ENCODE measurements around the gene FBRS.
"Not testable (repeated sequence)": the region's sequence is repeated elsewhere in the genome, so short reads cannot be mapped to it uniquely, and the experiment has no call there.

FBRS gene

GRCh38 chr16:30665830-30666190 lies 7.6 kb downstream of the FBRS start:
- DNase-seq = no peak

- no peak for DNase-seq
Measured at GRCh38 chr16:30666681-30667080, 8.4 kb downstream of the FBRS start.

GRCh38 chr16:30667361-30667905 lies 9.2 kb downstream of the FBRS start:
- DNase-seq = no peak

GRCh38 chr16:30668393-30668792 lies 10.2 kb downstream of the FBRS start:
- no peak for DNase-seq

- no peak for DNase-seq
Measured at GRCh38 chr16:30669026-30669902, 11.0 kb downstream of the FBRS start.

- no peak for DNase-seq
Measured at GRCh38 chr16:30669903-30670824, 11.9 kb downstream of the FBRS start.

- DNase-seq = no peak
Measured at GRCh38 chr16:30675143-30675542, 16.9 kb downstream of the FBRS start.

- DNase-seq = no peak
Measured at GRCh38 chr16:30677931-30678585, 19.8 kb downstream of the FBRS start.

- DNase-seq = no peak
Measured at GRCh38 chr16:30678586-30678970, 20.3 kb downstream of the FBRS start.

GRCh38 chr16:30680326-30680725 lies 22.1 kb downstream of the FBRS start:
- no peak for DNase-seq

GRCh38 chr16:30688701-30689100 lies 30.5 kb downstream of the FBRS start:
- no peak for DNase-seq

- no peak for DNase-seq
Measured at GRCh38 chr16:30691907-30692306, 33.7 kb downstream of the FBRS start.

- no peak for DNase-seq
Measured at GRCh38 chr16:30692396-30693064, 34.3 kb downstream of the FBRS start.

GRCh38 chr16:30694926-30695693 lies 36.9 kb downstream of the FBRS start:
- no peak for DNase-seq

GRCh38 chr16:30696646-30697045 lies 38.4 kb downstream of the FBRS start:
- not testable (repeated sequence) for DNase-seq

GRCh38 chr16:30697264-30698138 lies 39.3 kb downstream of the FBRS start:
- peak; percentile 92 for DNase-seq

GRCh38 chr16:30698139-30698815 lies 40.0 kb downstream of the FBRS start:
- DNase-seq = peak; percentile 63

- peak; percentile 54 for DNase-seq
Measured at GRCh38 chr16:30698816-30699614, 40.8 kb downstream of the FBRS start, which contains the start of gene SRCAP. TSS of gene SRCAP (plus strand) at chr16:30699171. CDS start at chr16:30700825, 1,654 bp downstream.

GRCh38 chr16:30699615-30700099 lies 41.4 kb downstream of the FBRS start:
- DNase-seq = no peak
